Stimulated activated CD8-positive, alpha-beta memory T cell treated with anti-CD3 and anti-CD28 coated beads, Interleukin-12 subunit alpha, Interleukin-12 subunit beta, amount 100 ng/mL, for 1 hour (primary cell): ENCODE measurements around the gene PPIP5K2.
"Not testable (repeated sequence)": the region's sequence is repeated elsewhere in the genome, so short reads cannot be mapped to it uniquely, and the experiment has no call there.

ENCODE experiments used
- DNase-seq: peaks from one replicate; pipeline ENCODE4 v3.0.0-alpha.2; 2020; ENCODE audit warnings: low read depth

The PPIP5K2 gene

GRCh38 chr5:103122242-103122641, 2.1 kb downstream of the PPIP5K2 start:
- no peak for DNase-seq

- DNase-seq = no peak
These were observed 6.5 kb downstream of the PPIP5K2 start for GRCh38 chr5:103126557-103126956.

GRCh38 chr5:103127292-103127817, 7.3 kb downstream of the PPIP5K2 start:
- DNase-seq = no peak

GRCh38 chr5:103128202-103128601, 8.1 kb downstream of the PPIP5K2 start:
- no peak for DNase-seq

GRCh38 chr5:103132684-103133083, 12.6 kb downstream of the PPIP5K2 start:
- no peak for DNase-seq

GRCh38 chr5:103133231-103133630, 13.1 kb downstream of the PPIP5K2 start:
- DNase-seq = no peak

GRCh38 chr5:103135461-103135860, 15.4 kb downstream of the PPIP5K2 start:
- no peak for DNase-seq

GRCh38 chr5:103138202-103138690, 18.1 kb downstream of the PPIP5K2 start:
- no peak for DNase-seq

- DNase-seq = peak; percentile 74
These were observed 19.3 kb downstream of the PPIP5K2 start for GRCh38 chr5:103139264-103139865.

GRCh38 chr5:103142132-103142531, 22.0 kb downstream of the PPIP5K2 start:
- not testable (repeated sequence) for DNase-seq

- no peak for DNase-seq
These were observed 25.1 kb downstream of the PPIP5K2 start for GRCh38 chr5:103145196-103145595.

- DNase-seq = no peak
These were observed 28.1 kb downstream of the PPIP5K2 start for GRCh38 chr5:103148213-103148612.

GRCh38 chr5:103151156-103151555, 31.1 kb downstream of the PPIP5K2 start:
- DNase-seq = no peak

GRCh38 chr5:103166706-103167105, 46.6 kb downstream of the PPIP5K2 start:
- DNase-seq = no peak

GRCh38 chr5:103174147-103174546, 54.0 kb downstream of the PPIP5K2 start:
- DNase-seq = no peak

GRCh38 chr5:103177543-103177942, 57.4 kb downstream of the PPIP5K2 start:
- no peak for DNase-seq

- no peak for DNase-seq
These were observed 58.1 kb downstream of the PPIP5K2 start for GRCh38 chr5:103178167-103178566.

GRCh38 chr5:103186152-103186551, 66.1 kb downstream of the PPIP5K2 start:
- DNase-seq = no peak

- DNase-seq = no peak
These were observed 68.3 kb downstream of the PPIP5K2 start for GRCh38 chr5:103188436-103188835.

GRCh38 chr5:103203226-103203625, 83.1 kb downstream of the PPIP5K2 start:
- DNase-seq = no peak

- DNase-seq = not testable (repeated sequence)
These were observed 84.9 kb downstream of the PPIP5K2 start for GRCh38 chr5:103204990-103205389.

GRCh38 chr5:103205991-103206700, 86.0 kb downstream of the PPIP5K2 start:
- no peak for DNase-seq

GRCh38 chr5:103207011-103207410, 86.9 kb downstream of the PPIP5K2 start:
- no peak for DNase-seq
